Uterus (tissue), 2 donors: ENCODE measurements around the gene KCNQ5.

Experiments
- POLR2A ChIP-seq, 2 donors: fragments of 450-650 bp; IDR thresholded peaks; one replicate each; pipeline ENCODE4 v1.6.1; 2016; ENCODE audit warnings: antibody characterized with exemption in 2 of 2, mild to moderate bottlenecking in 1 of 2, moderate library complexity in 1 of 2
- TF ChIP-seq, protein P1 (sequence below), 4 experiments: fragments of 200-600 bp in 2 of 4; fragments of 450-650 bp in 2 of 4; sonication (generic) in 2 of 4; IDR thresholded peaks; one replicate each; pipeline ENCODE4 v1.5.1; 2016 to 2019; ENCODE audit warnings: antibody characterized with exemption in 4 of 4, mild to moderate bottlenecking in 2 of 4, moderate library complexity in 1 of 4

DNA sequence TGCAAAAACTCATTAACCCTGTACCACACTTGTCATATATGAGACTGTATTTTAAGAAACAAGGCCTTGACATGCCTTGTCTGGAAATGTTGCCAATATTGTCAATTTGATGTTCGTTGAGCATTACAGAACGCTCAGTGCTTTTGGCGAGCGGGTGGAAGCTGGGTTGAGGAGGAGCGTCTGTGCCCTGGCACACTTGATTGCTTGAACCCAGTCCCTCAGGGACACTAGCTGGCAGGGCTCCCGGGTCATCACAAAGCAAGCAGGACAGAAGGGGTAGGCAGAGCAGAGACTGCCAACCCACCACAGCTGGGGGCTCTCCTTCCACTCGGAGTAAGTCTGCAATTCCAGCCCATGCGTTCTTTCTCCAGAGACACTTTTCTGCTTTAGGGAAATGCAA is 317.1 kb downstream of the KCNQ5 start:
- TF ChIP-seq, protein P1, sequence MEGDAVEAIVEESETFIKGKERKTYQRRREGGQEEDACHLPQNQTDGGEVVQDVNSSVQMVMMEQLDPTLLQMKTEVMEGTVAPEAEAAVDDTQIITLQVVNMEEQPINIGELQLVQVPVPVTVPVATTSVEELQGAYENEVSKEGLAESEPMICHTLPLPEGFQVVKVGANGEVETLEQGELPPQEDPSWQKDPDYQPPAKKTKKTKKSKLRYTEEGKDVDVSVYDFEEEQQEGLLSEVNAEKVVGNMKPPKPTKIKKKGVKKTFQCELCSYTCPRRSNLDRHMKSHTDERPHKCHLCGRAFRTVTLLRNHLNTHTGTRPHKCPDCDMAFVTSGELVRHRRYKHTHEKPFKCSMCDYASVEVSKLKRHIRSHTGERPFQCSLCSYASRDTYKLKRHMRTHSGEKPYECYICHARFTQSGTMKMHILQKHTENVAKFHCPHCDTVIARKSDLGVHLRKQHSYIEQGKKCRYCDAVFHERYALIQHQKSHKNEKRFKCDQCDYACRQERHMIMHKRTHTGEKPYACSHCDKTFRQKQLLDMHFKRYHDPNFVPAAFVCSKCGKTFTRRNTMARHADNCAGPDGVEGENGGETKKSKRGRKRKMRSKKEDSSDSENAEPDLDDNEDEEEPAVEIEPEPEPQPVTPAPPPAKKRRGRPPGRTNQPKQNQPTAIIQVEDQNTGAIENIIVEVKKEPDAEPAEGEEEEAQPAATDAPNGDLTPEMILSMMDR (IDR thresholded peaks at IDR 0.05) = no peak
- no peak for TF ChIP-seq POLR2A (IDR thresholded peaks at IDR 0.05)
